GM18858 (cell line): Measurements from ENCODE around the gene PRSS16.
"Not testable (repeated sequence)": the region's sequence is repeated elsewhere in the genome, so short reads cannot be mapped to it uniquely, and the experiment has no call there.

ENCODE experiments used
- ATAC-seq: cut with Tn5 transposase; IDR thresholded peaks from one replicate; pipeline ENCODE4 v1.9.1; 2021; ENCODE audit not compliant: unreplicated experiment

PRSS16 gene

DNA sequence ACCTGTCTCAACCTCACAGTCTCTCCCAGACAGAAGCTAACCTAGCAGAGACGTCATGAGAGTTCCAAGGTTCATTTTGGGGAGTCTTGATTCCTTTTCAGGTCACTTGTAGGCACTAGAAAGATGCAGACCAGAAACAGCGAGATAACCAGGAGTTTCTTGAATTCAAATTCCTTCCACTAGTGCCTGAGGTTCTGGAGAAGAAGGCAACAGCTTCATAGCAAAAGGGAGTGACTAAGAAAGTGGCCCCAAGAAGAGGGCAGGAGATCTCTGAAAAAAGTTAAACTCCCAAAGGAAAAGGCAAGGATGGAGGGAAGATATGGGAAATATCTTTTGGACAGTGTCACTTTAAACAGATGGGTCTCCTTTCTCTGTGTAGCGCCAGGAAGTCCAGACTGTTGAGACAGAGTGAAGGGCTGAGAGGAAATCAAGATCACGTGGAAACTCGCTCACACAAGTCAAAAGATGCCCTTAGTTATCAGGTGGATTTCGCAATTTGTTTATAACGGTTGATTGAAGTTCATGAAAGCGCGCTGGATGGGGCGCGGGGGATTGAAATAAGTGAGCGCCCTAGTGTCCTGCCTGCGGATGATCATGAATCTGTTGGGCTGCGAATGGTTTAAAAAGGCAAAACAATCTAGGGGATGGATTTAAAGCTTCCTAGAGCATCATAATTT lies 4.8 kb upstream of the PRSS16 start:
- ATAC-seq: no peak

GRCh38 chr6:27248783-27249182 lies 1.3 kb downstream of the PRSS16 start:
- no peak for ATAC-seq

- no peak for ATAC-seq
These were observed 3.0 kb downstream of the PRSS16 start for GRCh38 chr6:27250277-27251111.

DNA sequence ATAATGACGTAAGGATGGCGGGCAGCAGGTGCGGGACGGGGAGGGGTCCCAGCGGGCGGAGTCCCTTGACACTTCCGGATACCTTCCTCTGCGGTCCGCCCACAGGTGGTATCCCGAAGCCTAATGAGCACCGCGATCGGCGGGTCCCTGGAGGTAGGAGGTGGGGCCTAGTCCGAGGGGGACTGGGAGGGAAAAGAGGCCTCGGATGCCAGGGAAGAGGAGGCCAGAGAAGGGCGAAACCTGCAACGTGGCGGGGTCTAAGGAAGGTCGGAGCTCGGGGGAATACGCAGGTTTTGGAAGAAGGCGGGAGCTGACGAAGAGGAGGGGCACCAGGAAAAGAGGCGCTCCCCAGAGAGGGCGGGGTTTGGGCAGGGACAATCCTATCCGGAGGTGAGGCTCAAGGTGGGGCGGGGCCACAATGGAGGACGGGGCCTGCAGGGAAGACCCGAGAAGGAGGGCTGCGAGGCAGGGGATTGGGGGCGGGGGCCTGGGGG lies 3.7 kb downstream of the PRSS16 start:
- ATAC-seq: peak; percentile 29

DNA sequence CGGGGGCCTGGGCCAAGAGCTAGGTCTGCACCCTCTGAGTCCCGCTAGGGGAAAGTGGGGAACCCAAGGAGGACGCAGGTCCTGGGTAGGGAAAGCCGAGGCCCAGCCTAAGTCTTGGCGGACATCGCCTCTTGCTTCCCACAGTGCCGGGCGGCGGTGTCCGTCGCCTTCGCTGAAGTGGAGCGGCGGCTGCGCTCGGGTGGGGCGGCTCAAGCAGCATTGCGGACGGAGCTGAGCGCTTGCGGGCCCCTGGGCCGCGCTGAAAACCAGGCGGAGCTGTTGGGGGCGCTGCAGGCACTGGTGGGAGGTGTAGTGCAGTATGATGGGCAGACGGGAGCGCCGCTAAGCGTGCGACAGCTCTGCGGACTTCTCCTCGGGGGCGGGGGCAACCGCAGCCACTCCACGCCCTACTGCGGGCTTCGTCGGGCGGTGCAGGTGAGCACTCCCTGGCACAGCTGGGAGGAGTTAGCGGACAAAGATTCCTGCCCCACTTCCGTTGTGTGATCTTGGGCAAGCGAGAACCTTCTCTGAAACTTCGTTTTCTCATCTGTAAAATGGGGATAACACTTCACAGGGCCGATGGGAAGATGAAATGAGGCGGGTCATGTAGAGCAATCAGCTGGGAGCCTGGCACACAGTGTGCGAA lies 4.2 kb downstream of the PRSS16 start:
- peak; percentile 85 for ATAC-seq

GRCh38 chr6:27254566-27254965 lies 7.1 kb downstream of the PRSS16 start:
- no peak for ATAC-seq

GRCh38 chr6:27255866-27256265 lies 8.4 kb downstream of the PRSS16 start:
- ATAC-seq: no peak

DNA sequence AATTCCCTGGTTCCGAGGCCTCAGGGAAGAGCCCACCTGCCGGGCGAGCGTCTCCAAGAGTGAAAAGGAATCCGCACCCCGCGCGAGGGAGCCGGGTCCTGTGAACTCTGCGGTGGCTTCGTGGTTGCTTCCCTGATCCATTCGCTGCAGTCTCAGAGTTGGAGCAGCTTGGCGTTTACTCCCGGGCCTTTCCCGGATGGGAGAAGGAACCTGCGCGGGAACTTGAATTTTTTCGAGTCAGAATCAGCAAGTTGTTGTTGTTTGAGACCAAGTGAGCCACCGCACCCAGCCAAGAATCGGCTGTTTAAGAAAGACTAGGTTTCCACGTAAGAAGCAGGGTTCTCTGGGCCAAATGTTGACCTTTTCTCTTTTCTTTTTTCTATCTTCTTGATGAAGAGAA lies 12.9 kb downstream of the PRSS16 start:
- no peak for ATAC-seq

- no peak for ATAC-seq
These were observed 13.4 kb downstream of the PRSS16 start for GRCh38 chr6:27260836-27261375.

GRCh38 chr6:27263886-27264285 lies 16.4 kb downstream of the PRSS16 start:
- ATAC-seq: no peak

GRCh38 chr6:27267003-27267402 lies 19.5 kb downstream of the PRSS16 start:
- ATAC-seq: not testable (repeated sequence)

DNA sequence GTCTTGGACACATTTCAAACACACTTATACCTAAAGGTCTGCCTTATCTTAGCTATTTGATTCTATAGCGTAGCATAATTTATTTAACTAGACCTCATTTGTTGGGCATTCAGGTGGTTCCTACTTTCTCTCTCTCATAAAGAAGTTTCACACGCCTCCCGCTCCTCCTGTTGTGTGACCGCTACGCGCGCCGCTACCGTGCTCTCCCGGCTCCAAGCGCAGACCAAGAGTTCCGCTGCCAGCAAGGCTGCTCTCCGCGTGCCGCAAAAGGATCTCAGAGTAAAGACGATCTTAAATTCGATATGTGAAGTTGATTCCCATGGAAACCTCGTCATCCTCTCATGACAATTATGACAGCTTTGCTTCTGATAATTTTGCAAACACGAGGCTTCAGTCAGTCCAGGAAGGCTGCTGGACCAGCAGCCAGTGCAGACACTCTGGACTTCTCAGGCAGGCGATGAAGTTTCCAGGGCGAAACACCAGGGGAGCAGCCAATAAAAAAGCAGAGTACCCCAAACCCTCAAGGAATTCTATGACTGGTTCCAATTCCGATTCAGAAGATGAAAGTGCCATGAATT lies 20.4 kb downstream of the PRSS16 start:
- no peak for ATAC-seq

DNA sequence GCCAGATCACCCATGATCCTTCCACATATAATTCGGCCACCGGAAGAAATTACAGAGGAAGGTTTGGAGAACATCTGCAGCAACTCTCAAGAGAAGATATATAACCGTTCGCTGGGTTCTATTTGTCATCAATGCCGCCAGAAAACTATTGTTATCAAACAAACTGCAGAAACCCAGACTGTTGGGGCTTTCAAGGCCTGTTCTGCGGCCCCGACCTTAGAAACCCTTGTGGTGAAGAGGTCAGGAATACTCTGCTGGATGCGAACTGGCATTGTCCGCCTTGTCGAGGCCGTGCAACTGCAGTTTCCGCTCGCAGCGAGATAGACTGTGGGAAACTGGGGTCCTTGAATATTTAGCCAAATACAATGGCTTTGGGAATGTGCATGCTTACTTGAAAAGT lies 21.3 kb downstream of the PRSS16 start:
- no peak for ATAC-seq

DNA sequence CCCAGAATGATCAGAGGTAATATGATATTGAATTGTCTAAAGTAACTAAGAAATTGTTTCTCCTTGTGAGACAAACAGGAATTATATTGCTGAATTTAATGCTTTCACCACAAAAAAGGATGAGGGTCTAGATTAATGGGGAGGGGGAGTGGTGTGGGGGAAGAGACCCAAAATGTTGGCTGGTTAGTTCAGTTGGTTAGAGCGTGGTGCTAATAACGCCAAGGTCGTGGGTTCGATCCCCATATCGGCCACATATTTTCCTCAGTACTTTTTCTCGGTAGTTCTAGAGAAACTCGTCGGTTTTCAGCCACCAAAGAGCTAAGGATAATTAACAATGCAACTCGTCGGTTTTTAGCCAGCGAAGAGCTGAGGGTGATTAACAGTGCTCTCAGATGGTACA lies 26.3 kb downstream of the PRSS16 start:
- ATAC-seq: no peak

- ATAC-seq: no peak
These were observed 27.8 kb downstream of the PRSS16 start for GRCh38 chr6:27275025-27275956.

DNA sequence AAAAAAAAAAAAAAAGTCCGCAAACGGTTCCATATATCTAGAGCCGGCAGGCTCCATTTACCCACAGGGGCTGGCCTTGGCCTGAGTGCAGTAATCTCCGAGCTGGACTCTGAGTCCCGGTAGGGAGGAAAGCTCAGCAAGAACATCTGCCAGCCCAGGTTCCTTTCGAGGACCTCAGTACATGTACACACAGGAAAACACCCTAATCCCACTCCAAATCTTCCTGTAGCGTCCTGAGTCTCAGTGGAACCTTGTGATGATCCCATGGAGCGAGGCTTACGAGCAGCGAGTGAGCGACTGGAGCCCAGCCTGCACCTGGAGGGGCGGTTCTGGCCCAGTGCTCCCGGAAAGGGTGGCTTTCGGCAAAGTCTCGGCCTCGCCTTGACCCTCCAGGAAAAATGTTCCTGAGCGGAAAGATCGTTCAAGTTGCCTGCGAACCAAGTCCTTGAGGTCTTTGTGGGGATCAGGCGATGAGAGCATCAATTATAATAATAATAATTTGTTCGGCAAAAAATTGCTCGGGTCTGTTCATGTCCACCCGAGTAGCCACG lies 32.1 kb downstream of the PRSS16 start:
- no peak for ATAC-seq

DNA sequence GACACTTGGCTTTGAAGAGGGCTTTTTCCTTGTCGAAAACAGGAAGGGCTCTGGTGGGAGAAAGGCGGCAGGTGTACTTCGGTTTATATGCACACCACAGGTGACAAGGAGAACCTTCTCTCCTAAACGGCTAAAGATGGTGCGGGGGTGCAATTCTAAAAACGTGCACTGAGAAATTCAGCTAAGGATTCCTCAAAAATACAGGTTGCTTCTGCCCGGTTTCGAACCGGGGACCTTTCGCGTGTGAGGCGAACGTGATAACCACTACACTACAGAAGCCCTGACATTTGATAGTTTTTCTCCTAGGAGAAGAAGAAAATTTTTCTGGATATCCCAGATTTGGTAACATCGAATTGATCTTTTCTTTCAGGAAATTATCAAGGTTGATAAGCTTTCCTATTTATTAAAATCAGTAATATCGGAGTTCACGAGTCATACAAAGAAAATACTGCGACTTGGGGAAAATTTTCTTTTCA lies 32.6 kb downstream of the PRSS16 start:
- ATAC-seq: no peak

GRCh38 chr6:27280540-27281000 lies 33.1 kb downstream of the PRSS16 start:
- no peak for ATAC-seq

- ATAC-seq: no peak
These were observed 33.6 kb downstream of the PRSS16 start for GRCh38 chr6:27281105-27281539.
